Hepatocyte (in vitro differentiated cells): ENCODE measurements around the gene TBC1D9. TPM values are rescaled to one million over a fixed set of nuclear protein-coding genes. Genes with fewer than 3 reads are reported as not detected.
A peak's percentile ranks its signal among the peaks of the same experiment; 100 is the strongest.

Source experiments
- DNase-seq: peaks from one replicate; pipeline ENCODE4 v3.0.0-alpha.2; 2016; ENCODE audit warnings: low spot score
- H2AFZ ChIP-seq: fragments of 200-600 bp; sonication (generic); 2 replicates; pipeline ENCODE4 v1.6.0; 2016; ENCODE audit warnings: antibody characterized with exemption, mild to moderate bottlenecking
- H3K27ac ChIP-seq: fragments of 200-600 bp; sonication (generic); 2 replicates; pipeline ENCODE4 v1.5.1; 2016; ENCODE audit warnings: mild to moderate bottlenecking
- H3K27me3 ChIP-seq: fragments of 200-600 bp; sonication (generic); 2 replicates; pipeline ENCODE4 v1.6.1; 2016
- H3K36me3 ChIP-seq: fragments of 200-600 bp; sonication (generic); replicated peaks from 2 replicates; pipeline ENCODE4 v1.5.1; 2016; ENCODE audit warnings: low read depth; ENCODE audit not compliant: insufficient read depth
- H3K4me1 ChIP-seq: fragments of 200-600 bp; sonication (generic); 2 replicates; pipeline ENCODE4 v1.5.1; 2016; ENCODE audit warnings: mild to moderate bottlenecking, moderate library complexity; ENCODE audit not compliant: insufficient read depth
- H3K4me2 ChIP-seq: fragments of 200-600 bp; sonication (generic); 2 replicates; pipeline ENCODE4 v1.6.0; 2016
- H3K4me3 ChIP-seq: fragments of 200-600 bp; sonication (generic); 2 replicates; pipeline ENCODE4 v1.5.1; 2016; ENCODE audit warnings: mild to moderate bottlenecking
- H3K79me2 ChIP-seq: fragments of 200-600 bp; sonication (generic); 2 replicates; pipeline ENCODE4 v1.6.0; 2017; ENCODE audit warnings: mild to moderate bottlenecking
- H3K9me2 ChIP-seq: fragments of 200-600 bp; sonication (generic); replicated peaks from 2 replicates; pipeline ENCODE4 v1.6.0; 2017; ENCODE audit warnings: mild to moderate bottlenecking; ENCODE audit not compliant: insufficient read depth
- H3K9me3 ChIP-seq: fragments of 200-600 bp; sonication (generic); 2 replicates; pipeline ENCODE4 v1.5.1; 2016; ENCODE audit warnings: low read depth, mild to moderate bottlenecking
- H4K20me1 ChIP-seq: fragments of 200-600 bp; sonication (generic); 2 replicates; pipeline ENCODE4 v1.6.0; 2016; ENCODE audit warnings: mild to moderate bottlenecking; ENCODE audit not compliant: insufficient read depth, poor library complexity, severe bottlenecking
- CTCF ChIP-seq: fragments of 200-600 bp; sonication (generic); IDR thresholded peaks from 2 replicates; pipeline ENCODE4 v1.5.1; 2016; ENCODE audit warnings: antibody characterized with exemption, mild to moderate bottlenecking; ENCODE audit not compliant: poor library complexity
- EZH2 ChIP-seq: fragments of 200-600 bp; sonication (generic); IDR thresholded peaks from 2 replicates; pipeline ENCODE4 v1.6.1; 2016; ENCODE audit warnings: antibody characterized with exemption, mild to moderate bottlenecking, borderline replicate concordance
- EZH2phosphoT487 ChIP-seq: fragments of 200-600 bp; sonication (generic); IDR thresholded peaks from one replicate; pipeline ENCODE4 v1.6.1; 2018; ENCODE audit warnings: antibody characterized with exemption, mild to moderate bottlenecking, low read depth, moderate library complexity; ENCODE audit not compliant: unreplicated experiment, severe bottlenecking
- WGBS: methylation state at CpG from one replicate; pipeline ENCODE4 v1.1.6; 2016; ENCODE audit warnings: low lambda C conversion rate; ENCODE audit errors: missing lambda C conversion rate; 5-methylcytosine and 5-hydroxymethylcytosine counted together
- polyA plus RNA-seq: library from polyadenylated mRNA; unstranded; fragments of >200 nt; fragmentation: Nextera tagmentation; extraction: Ambion mirVana; gene quantifications from 2 replicates; pipeline ENCODE4 v1.2.1, GENCODE V29; 2016
- total RNA-seq: library from RNA; depleted of rRNA; stranded (reverse); fragments of >200 nt; gene quantifications from 2 replicates; pipeline ENCODE4 v1.2.3, GENCODE V29; 2014

Gene TBC1D9
- total and polyA plus RNA-seq, 2 experiments from 2014 or later = 10.5 to 35.6 TPM

GRCh38 chr4:140735779-140736391 lies 20.3 kb downstream of the TBC1D9 start:
- 58% methylated on average over 4 of the region's 4 CpGs for WGBS

GRCh38 chr4:140735317-140735716 lies 20.9 kb downstream of the TBC1D9 start:
- Histone ChIP-seq H3K36me3 (no peaks in the 10 kb centered on the region), H3K4me3 (no peak overlapping the region), H4K20me1 (no peaks in the 10 kb centered on the region), H3K27me3 (no peaks in the 10 kb centered on the region), H2AFZ (no peak overlapping the region), H3K9me2 (no peaks in the 10 kb centered on the region), H3K27ac (peak overlapping the region; percentile 2), H3K9me3 (no peaks in the 10 kb centered on the region), H3K4me1 (peaks cover 6% of the 10 kb centered on the region), H3K4me2 (no peak overlapping the region), H3K79me2 (peaks cover 96% of the 10 kb centered on the region)
- no peak for DNase-seq
- TF ChIP-seq EZH2 = no peak
- TF ChIP-seq EZH2phosphoT487 = no peak
- WGBS = 94% methylated on average over 2 of the region's 2 CpGs

More at GRCh38 chr4:140735779-140736391, 20.3 kb downstream of the TBC1D9 start:
- Histone ChIP-seq H3K9me3 (no peaks in the 10 kb centered on the region), H3K9me2 (no peaks in the 10 kb centered on the region), H3K4me3 (no peak overlapping the region), H2AFZ (no peak overlapping the region), H3K4me2 (no peak overlapping the region), H3K79me2 (peaks cover 90% of the 10 kb centered on the region), H3K36me3 (no peaks in the 10 kb centered on the region), H3K27me3 (no peaks in the 10 kb centered on the region), H3K4me1 (peaks cover 12% of the 10 kb centered on the region), H3K27ac (no peak overlapping the region), H4K20me1 (no peaks in the 10 kb centered on the region)
- no peak for DNase-seq
- TF ChIP-seq EZH2phosphoT487 (no peak), EZH2 (no peak)

- WGBS = 79% methylated on average over 2 of the region's 2 CpGs
- Histone ChIP-seq H3K79me2 (peaks cover 90% of the 10 kb centered on the region), H3K4me2 (no peak overlapping the region), H4K20me1 (no peaks in the 10 kb centered on the region), H3K4me3 (no peak overlapping the region), H3K9me3 (no peaks in the 10 kb centered on the region), H3K9me2 (no peaks in the 10 kb centered on the region), H3K27ac (no peak overlapping the region), H3K4me1 (peaks cover 6% of the 10 kb centered on the region), H3K36me3 (no peaks in the 10 kb centered on the region), H3K27me3 (no peaks in the 10 kb centered on the region), H2AFZ (no peak overlapping the region)
- TF ChIP-seq CTCF = no peak
- no peak for DNase-seq
These were observed 23.4 kb downstream of the TBC1D9 start for GRCh38 chr4:140732780-140733179.

GRCh38 chr4:140729344-140730049 lies 26.7 kb downstream of the TBC1D9 start:
- H3K4me3 ChIP-seq = no peak overlapping the region
- no peaks in the 10 kb centered on the region for H3K27me3 ChIP-seq
- peaks cover 29% of the 10 kb centered on the region for H3K4me1 ChIP-seq
- DNase-seq = no peak
- H2AFZ ChIP-seq = no peak overlapping the region
- no peaks in the 10 kb centered on the region for H3K9me3 ChIP-seq
- no peak overlapping the region for H3K4me2 ChIP-seq
- H3K79me2 ChIP-seq = peaks cover 85% of the 10 kb centered on the region
- TF ChIP-seq EZH2phosphoT487 = no peak
- no peak for TF ChIP-seq CTCF
- no peak for TF ChIP-seq EZH2
- H3K27ac ChIP-seq = peak overlapping the region; percentile 86
- no peaks in the 10 kb centered on the region for H3K36me3 ChIP-seq
- 82% methylated on average over 6 of the region's 6 CpGs for WGBS
- H3K9me2 ChIP-seq = no peaks in the 10 kb centered on the region
- H4K20me1 ChIP-seq = no peaks in the 10 kb centered on the region
